Mesenchymal stem cell (in vitro differentiated cells and primary cell): ENCODE results near the gene CD96.
"Not testable (repeated sequence)": the region's sequence is repeated elsewhere in the genome, so short reads cannot be mapped to it uniquely, and the experiment has no call there.

Experiments
- DNase-seq: peaks from one replicate; pipeline ENCODE4 v3.0.0-alpha.2; 2013
- H2AFZ ChIP-seq: one replicate; pipeline ENCODE4 v1.6.1; 2013; ENCODE audit warnings: low read depth, mild to moderate bottlenecking, control low read depth, inconsistent platforms, low read length, moderate library complexity
- H2AK5ac ChIP-seq: 2 replicates; pipeline ENCODE4 v1.6.1; 2013; ENCODE audit warnings: low read length, moderate library complexity, mild to moderate bottlenecking, inconsistent platforms; ENCODE audit not compliant: severe bottlenecking
- H2BK120ac ChIP-seq: one replicate; pipeline ENCODE4 v1.6.1; 2013; ENCODE audit warnings: low read depth, mild to moderate bottlenecking, inconsistent platforms, low read length, moderate library complexity
- H2BK12ac ChIP-seq, 2 experiments: one replicate each; pipeline ENCODE4 v1.6.1; 2013; ENCODE audit warnings: inconsistent platforms in 2 of 2, low read length in 2 of 2, mild to moderate bottlenecking in 2 of 2, moderate library complexity in 2 of 2, control low read depth in 1 of 2
- H2BK15ac ChIP-seq: one replicate; pipeline ENCODE4 v1.6.1; 2013; ENCODE audit warnings: mild to moderate bottlenecking, low read depth, inconsistent platforms; ENCODE audit not compliant: poor library complexity, severe bottlenecking
- H2BK5ac ChIP-seq: 2 replicates; pipeline ENCODE4 v1.6.1; 2013; ENCODE audit warnings: low read depth, mild to moderate bottlenecking, low read length, control low read depth, inconsistent platforms; ENCODE audit not compliant: poor library complexity, severe bottlenecking
- H3K14ac ChIP-seq, 2 experiments: one replicate each; pipeline ENCODE4 v1.6.1; 2013; ENCODE audit warnings: inconsistent platforms in 2 of 2, low read length in 2 of 2, control low read depth in 1 of 2, mild to moderate bottlenecking in 1 of 2, moderate library complexity in 1 of 2
- H3K18ac ChIP-seq, 2 experiments: one replicate each; pipeline ENCODE4 v1.6.1; 2013; ENCODE audit warnings: inconsistent platforms in 2 of 2, low read length in 2 of 2, control low read depth in 1 of 2, low read depth in 1 of 2, mild to moderate bottlenecking in 1 of 2
- H3K23ac ChIP-seq, 2 experiments: one replicate each; pipeline ENCODE4 v1.6.1; 2013; ENCODE audit warnings: inconsistent platforms in 2 of 2, low read length in 2 of 2, mild to moderate bottlenecking in 2 of 2, moderate library complexity in 2 of 2, control low read depth in 1 of 2
- H3K27ac ChIP-seq: 2 replicates; pipeline ENCODE4 v1.5.1; 2013; ENCODE audit warnings: mild to moderate bottlenecking, moderate library complexity, low read length, control low read depth, inconsistent platforms; ENCODE audit not compliant: poor library complexity, severe bottlenecking
- H3K27me3 ChIP-seq, 2 experiments: 2 replicates each; pipeline versions ENCODE4 v1.6.1 to v1.7.0; 2013; ENCODE audit warnings: low read length in 2 of 2, mild to moderate bottlenecking in 2 of 2, moderate library complexity in 2 of 2, control low read depth in 1 of 2, inconsistent platforms in 1 of 2; ENCODE audit not compliant: control insufficient read depth in 1 of 2, insufficient read depth in 1 of 2
- H3K36me3 ChIP-seq, 2 experiments: 2 replicates each; pipeline versions ENCODE4 v1.6.1 to v1.7.0; 2013; ENCODE audit warnings: low read length in 2 of 2, control low read depth in 1 of 2, inconsistent platforms in 1 of 2, low read depth in 1 of 2, mild to moderate bottlenecking in 1 of 2; ENCODE audit not compliant: insufficient read depth in 2 of 2, control insufficient read depth in 1 of 2
- H3K4ac ChIP-seq, 2 experiments: one replicate each; pipeline ENCODE4 v1.6.1; 2013; ENCODE audit warnings: inconsistent platforms in 2 of 2, low read length in 2 of 2, mild to moderate bottlenecking in 2 of 2, moderate library complexity in 2 of 2, control low read depth in 1 of 2, low read depth in 1 of 2
- H3K4me1 ChIP-seq: 2 replicates; pipeline ENCODE4 v1.6.1; 2013; ENCODE audit warnings: low read depth, low read length, control low read depth; ENCODE audit not compliant: control insufficient read depth, insufficient read depth
- H3K4me2 ChIP-seq: 2 replicates; pipeline ENCODE4 v1.6.1; 2013; ENCODE audit warnings: low read length, mild to moderate bottlenecking, inconsistent platforms; ENCODE audit not compliant: poor library complexity, severe bottlenecking
- H3K4me3 ChIP-seq, 2 experiments: 2 replicates each; pipeline versions ENCODE4 v1.5.1 to v1.7.0; 2013; ENCODE audit warnings: low read length in 2 of 2, mild to moderate bottlenecking in 2 of 2, control low read depth in 1 of 2, low read depth in 1 of 2; ENCODE audit not compliant: insufficient read depth in 1 of 2
- H3K79me1 ChIP-seq: replicated peaks from 2 replicates; pipeline ENCODE4 v1.6.1; 2013; ENCODE audit warnings: mild to moderate bottlenecking, control low read depth, low read length, inconsistent platforms; ENCODE audit not compliant: poor library complexity, severe bottlenecking
- H3K9ac ChIP-seq: 2 replicates; pipeline ENCODE4 v1.7.0; 2013; ENCODE audit warnings: mild to moderate bottlenecking, low read length, moderate library complexity
- H3K9me3 ChIP-seq: 2 replicates; pipeline ENCODE4 v1.7.0; 2013; ENCODE audit warnings: mild to moderate bottlenecking, low read length; ENCODE audit not compliant: control insufficient read depth
- H4K8ac ChIP-seq: one replicate; pipeline ENCODE4 v1.6.1; 2013; ENCODE audit warnings: inconsistent platforms, mild to moderate bottlenecking, low read length, moderate library complexity
- H4K91ac ChIP-seq: one replicate; pipeline ENCODE4 v1.6.1; 2013; ENCODE audit warnings: mild to moderate bottlenecking, low read length, inconsistent platforms
- WGBS: methylation state at CpG from one replicate; pipeline ENCODE4 v1.1.7; 2013; ENCODE audit warnings: mixed read lengths; 5-methylcytosine and 5-hydroxymethylcytosine counted together

Gene CD96

GRCh38 chr3:111629018-111629417 lies 87.0 kb downstream of the CD96 start:
- not testable (repeated sequence) for H2BK12ac ChIP-seq, H3K79me1 ChIP-seq, DNase-seq, H3K36me3 ChIP-seq, H2BK5ac ChIP-seq, H3K14ac ChIP-seq, H4K91ac ChIP-seq, H3K4me2 ChIP-seq, H3K27ac ChIP-seq, H3K18ac ChIP-seq, H3K9ac ChIP-seq, H2AK5ac ChIP-seq, H3K4ac ChIP-seq, H3K4me3 ChIP-seq, H3K23ac ChIP-seq, H4K8ac ChIP-seq, H2BK15ac ChIP-seq, H2BK120ac ChIP-seq, H3K27me3 ChIP-seq, H3K4me1 ChIP-seq, H2AFZ ChIP-seq
- WGBS, result 71% methylated on average over 1 of the region's 1 CpG
- peaks cover 20% of the 10 kb centered on the region for H3K9me3 ChIP-seq

DNA sequence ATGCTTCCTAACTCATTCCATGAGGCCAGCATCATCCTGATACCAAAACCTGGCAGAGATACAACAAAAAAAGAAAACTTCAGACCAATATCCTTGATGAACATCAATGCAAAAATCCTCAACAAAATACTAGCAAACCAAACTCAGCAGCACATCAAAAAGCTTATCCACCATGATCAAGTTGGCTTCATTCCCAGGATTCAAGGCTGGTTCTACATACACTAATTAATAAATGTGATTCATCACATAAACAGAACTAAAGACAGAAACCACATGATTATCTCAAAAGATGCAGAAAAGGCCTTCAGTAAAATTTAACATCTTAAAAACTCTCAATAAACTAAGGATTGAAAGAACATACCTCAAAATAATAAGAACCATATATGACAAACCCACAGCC lies 88.6 kb downstream of the CD96 start:
- H2BK15ac ChIP-seq, H4K8ac ChIP-seq, DNase-seq, H3K79me1 ChIP-seq, H3K4me1 ChIP-seq, H3K18ac ChIP-seq, H2AK5ac ChIP-seq, H2AFZ ChIP-seq, H2BK12ac ChIP-seq, H3K4me3 ChIP-seq, H3K27ac ChIP-seq, H4K91ac ChIP-seq, H3K27me3 ChIP-seq, H2BK120ac ChIP-seq, H3K23ac ChIP-seq, H3K36me3 ChIP-seq, H3K4me2 ChIP-seq, H3K9ac ChIP-seq, H3K14ac ChIP-seq, H3K4ac ChIP-seq, H2BK5ac ChIP-seq: not testable (repeated sequence)
- H3K9me3 ChIP-seq, result peaks cover 20% of the 10 kb centered on the region

GRCh38 chr3:111635403-111635802 lies 93.4 kb downstream of the CD96 start:
- Histone ChIP-seq H4K8ac (no peak overlapping the region), H2AFZ (no peak overlapping the region), H3K4me1 (no peaks in the 10 kb centered on the region), H3K36me3 (no peaks in the 10 kb centered on the region), H3K4me2 (no peak overlapping the region), H2BK15ac (no peak overlapping the region), H3K9me3 (no peaks in the 10 kb centered on the region), H3K18ac (no peak overlapping the region), H2BK120ac (no peak overlapping the region), H3K27me3 (no peaks in the 10 kb centered on the region), H3K4ac (no peak overlapping the region), H2AK5ac (no peak overlapping the region), H4K91ac (no peak overlapping the region), H3K14ac (no peak overlapping the region), H3K79me1 (no peaks in the 10 kb centered on the region), H3K9ac (no peak overlapping the region), H2BK12ac (no peak overlapping the region), H3K27ac (no peak overlapping the region), H2BK5ac (no peak overlapping the region), H3K4me3 (no peak overlapping the region), H3K23ac (no peak overlapping the region)
- DNase-seq, result no peak
- WGBS, result 100% methylated on average over 1 of the region's 2 CpGs

DNA sequence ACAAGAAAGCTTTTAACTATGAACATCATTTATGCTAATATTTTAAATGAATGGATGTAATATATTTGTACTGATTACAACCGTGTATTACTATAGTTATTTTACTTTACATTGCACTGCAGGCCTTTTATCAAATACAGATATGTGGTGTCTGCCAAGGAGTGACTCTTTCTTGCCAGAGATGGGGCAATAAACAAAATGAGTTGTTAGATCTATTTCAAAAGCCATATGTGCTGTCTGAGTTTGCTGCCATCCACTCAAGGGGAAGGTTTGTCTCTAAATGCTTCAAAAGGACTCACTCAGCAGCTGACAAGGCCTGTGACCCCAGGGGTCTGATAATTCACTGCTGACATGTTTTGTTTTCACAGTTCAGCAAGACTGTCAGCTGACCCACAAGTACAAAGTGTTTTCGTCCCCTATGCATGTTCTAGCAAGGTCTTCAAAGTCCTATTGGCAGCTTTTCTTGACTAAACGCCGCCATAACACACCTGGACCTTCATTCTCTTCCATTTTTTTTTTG lies 94.4 kb downstream of the CD96 start:
- no peak overlapping the region for H4K8ac ChIP-seq
- no peak overlapping the region for H3K14ac ChIP-seq
- no peaks in the 10 kb centered on the region for H3K36me3 ChIP-seq
- H2BK12ac ChIP-seq, result no peak overlapping the region
- H2BK120ac ChIP-seq, result no peak overlapping the region
- no peaks in the 10 kb centered on the region for H3K4me1 ChIP-seq
- no peaks in the 10 kb centered on the region for H3K9me3 ChIP-seq
- no peak overlapping the region for H4K91ac ChIP-seq
- H3K4ac ChIP-seq, result no peak overlapping the region
- H3K79me1 ChIP-seq, result no peaks in the 10 kb centered on the region
- no peak overlapping the region for H3K9ac ChIP-seq
- H3K27me3 ChIP-seq, result no peaks in the 10 kb centered on the region
- H3K27ac ChIP-seq, result no peak overlapping the region
- 72% methylated on average over 3 of the region's 4 CpGs for WGBS
- H2BK5ac ChIP-seq, result no peak overlapping the region
- no peak overlapping the region for H2AFZ ChIP-seq
- H2BK15ac ChIP-seq, result no peak overlapping the region
- H3K4me3 ChIP-seq, result no peak overlapping the region
- no peak overlapping the region for H3K23ac ChIP-seq
- H3K4me2 ChIP-seq, result no peak overlapping the region
- no peak overlapping the region for H3K18ac ChIP-seq
- no peak for DNase-seq
- no peak overlapping the region for H2AK5ac ChIP-seq
